DND-41 (cell line): ENCODE measurements around the gene CD58.

ENCODE experiments used
- EZH2 ChIP-seq: IDR thresholded peaks from 3 replicates; pipeline ENCODE4 v1.6.1; 2012; ENCODE audit warnings: borderline replicate concordance, low read depth, mild to moderate bottlenecking, moderate library complexity, low read length, inconsistent platforms; ENCODE audit not compliant: severe bottlenecking
- TF ChIP-seq, protein P1 (sequence below): IDR thresholded peaks from 2 replicates; pipeline ENCODE4 v1.5.1; 2012; ENCODE audit warnings: borderline replicate concordance, low read length, moderate library complexity, mild to moderate bottlenecking; ENCODE audit not compliant: poor library complexity, severe bottlenecking; ENCODE audit errors: extremely low read depth

GRCh38 chr1:116511459-116512019, 59.3 kb downstream of the CD58 start:
- TF ChIP-seq, protein P1, sequence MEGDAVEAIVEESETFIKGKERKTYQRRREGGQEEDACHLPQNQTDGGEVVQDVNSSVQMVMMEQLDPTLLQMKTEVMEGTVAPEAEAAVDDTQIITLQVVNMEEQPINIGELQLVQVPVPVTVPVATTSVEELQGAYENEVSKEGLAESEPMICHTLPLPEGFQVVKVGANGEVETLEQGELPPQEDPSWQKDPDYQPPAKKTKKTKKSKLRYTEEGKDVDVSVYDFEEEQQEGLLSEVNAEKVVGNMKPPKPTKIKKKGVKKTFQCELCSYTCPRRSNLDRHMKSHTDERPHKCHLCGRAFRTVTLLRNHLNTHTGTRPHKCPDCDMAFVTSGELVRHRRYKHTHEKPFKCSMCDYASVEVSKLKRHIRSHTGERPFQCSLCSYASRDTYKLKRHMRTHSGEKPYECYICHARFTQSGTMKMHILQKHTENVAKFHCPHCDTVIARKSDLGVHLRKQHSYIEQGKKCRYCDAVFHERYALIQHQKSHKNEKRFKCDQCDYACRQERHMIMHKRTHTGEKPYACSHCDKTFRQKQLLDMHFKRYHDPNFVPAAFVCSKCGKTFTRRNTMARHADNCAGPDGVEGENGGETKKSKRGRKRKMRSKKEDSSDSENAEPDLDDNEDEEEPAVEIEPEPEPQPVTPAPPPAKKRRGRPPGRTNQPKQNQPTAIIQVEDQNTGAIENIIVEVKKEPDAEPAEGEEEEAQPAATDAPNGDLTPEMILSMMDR: no peak
- no peak for TF ChIP-seq EZH2
